Activated effector memory CD4-positive, alpha-beta T cell treated with Interleukin-2 at 50 U/mL for 16 hours (primary cell): ENCODE measurements around the gene SERINC2.
"Not testable (repeated sequence)": the region's sequence is repeated elsewhere in the genome, so short reads cannot be mapped to it uniquely, and the experiment has no call there.

ENCODE experiments used
- DNase-seq: peaks from one replicate; pipeline ENCODE4 v3.0.0-alpha.2; 2020

SERINC2 gene

DNA sequence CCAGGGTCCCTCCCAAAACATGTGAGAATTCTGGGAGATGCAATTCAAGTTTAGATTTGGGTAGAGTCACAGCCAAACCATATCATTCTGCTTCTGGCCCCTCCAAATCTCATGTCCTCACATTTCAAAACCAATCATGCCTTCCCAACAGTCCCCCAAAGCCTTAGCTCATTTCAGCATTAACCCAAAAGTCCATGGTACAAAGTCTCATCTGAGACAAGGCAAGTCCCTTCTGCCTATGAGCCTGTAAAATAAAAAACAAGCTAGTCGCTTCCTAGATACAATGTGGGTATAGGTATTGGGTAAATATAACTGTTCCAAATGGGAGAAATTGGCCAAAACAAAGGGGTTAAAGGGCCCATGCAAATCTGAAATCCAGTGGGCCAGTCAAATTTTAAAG, 59.7 kb downstream of the SERINC2 start:
- not testable (repeated sequence) for DNase-seq

DNA sequence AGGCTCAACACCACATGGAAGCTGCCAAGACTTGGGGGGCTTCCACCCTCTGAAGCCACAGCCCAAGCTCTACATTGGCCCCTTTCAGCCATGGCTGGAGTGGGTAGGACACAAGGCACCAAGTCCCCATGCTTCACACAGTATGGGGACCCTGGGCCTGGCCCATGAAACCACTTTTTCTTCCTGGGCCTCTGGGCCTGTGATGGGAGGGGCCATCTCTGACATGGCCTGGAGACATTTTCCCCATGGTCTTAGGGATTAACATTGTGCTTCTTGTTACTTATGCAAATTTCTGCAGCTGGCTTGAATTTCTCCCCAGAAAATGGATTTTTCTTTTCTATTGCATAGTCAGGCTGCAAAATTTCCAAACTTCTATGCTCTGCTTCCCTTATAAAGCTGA, 60.5 kb downstream of the SERINC2 start:
- DNase-seq = not testable (repeated sequence)

DNA sequence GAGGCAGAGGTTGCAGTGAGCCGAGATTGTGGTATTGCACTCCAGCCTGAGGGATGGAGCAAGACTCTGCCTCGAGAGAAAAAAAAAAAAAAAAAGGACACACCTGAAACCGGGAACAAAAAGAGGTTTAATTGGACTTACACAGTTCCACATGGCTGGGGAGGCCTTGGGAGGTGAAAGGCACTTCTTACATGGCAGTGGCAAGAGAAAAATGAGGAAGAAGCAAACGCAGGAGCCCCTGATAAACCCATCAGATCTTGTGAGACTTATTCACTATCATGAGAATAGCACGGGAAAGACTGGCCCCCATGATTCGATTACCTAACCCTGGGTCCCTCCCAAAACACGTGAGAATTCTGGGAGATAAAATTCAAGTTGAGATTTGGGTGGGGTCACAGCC, 61.6 kb downstream of the SERINC2 start:
- not testable (repeated sequence) for DNase-seq

DNA sequence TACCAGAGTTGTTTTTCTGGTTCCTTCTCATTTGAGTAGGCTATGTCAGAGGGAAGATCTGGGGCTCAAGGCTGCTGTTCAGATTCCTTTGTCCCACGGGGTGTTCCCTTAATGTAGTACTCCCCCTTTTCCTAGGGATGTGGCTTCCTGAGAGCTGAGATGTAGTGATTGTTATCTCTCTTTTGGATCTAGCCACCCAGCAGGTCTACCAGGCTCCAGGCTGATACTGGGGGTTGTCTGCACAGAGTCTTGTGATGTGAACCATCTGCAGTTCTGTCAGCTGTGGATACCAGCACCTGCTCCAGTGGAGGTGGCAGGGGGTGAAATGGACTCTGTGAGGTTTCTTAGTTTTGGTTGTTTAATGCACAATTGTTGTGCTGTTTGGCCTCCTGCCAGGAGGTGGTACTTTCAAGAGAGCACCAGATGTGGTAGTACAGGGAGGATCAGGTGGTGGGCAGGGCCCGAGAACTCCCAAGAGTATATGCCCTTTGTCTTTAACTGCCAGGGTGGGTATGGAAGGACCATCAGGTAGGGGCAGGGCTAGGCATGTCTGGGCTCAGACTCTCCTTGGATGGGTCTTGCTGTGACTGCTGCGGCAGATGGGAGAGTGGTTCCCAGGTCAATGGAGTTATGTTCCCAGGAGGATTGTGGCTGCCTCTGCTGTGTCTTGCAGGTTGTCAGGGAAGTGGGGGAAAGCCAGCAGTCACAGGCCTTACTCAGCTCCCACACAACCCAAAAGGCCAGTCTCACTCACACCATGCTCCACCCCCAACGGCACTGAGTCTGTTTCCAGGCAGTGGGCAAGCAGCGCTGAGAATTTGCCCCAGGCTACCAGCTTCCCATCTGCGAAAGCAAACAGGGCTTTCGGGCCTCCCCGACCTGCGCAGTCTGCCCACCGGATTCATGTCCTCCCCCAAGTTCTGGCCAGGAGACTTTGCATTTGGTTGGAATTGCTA, 64.2 kb downstream of the SERINC2 start:
- no peak for DNase-seq

DNA sequence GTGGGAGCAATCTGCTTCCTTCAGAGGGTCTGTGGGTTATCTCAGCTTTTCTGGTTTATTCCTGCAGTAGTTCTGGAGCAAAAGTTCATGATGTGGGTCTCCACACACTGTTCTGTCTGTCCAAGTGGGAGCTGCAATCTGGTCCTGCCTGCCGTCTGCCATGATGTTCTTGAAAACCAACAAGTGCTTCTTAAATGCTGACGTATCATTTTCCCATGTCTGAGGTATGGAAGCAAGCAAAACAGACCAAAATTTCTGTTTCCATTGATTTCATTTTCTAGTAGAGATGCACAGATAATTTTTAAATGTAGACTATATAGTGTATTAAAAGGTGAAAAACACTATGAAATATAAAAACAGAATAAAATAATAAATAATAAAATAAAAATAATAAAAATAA, 65.2 kb downstream of the SERINC2 start:
- DNase-seq = no peak

DNA sequence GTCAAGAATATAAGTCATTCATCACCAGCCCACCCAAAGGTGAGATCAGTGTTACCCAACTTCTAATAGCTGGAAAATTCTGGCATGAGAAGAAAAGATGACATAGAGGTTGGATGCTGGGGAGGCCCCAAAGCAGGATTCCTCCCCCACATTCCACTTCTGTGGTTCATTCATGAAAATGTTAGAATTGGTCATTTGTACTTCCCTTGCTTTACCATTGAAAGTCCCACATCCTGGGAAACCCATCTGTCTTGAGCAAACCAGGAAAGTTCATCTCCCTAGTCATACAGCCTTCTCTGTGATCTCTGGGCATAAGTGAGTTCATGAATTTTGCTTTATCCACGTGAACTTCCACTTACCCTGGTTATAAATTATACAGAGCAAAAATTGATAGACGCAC, 66.8 kb downstream of the SERINC2 start:
- DNase-seq = no peak

DNA sequence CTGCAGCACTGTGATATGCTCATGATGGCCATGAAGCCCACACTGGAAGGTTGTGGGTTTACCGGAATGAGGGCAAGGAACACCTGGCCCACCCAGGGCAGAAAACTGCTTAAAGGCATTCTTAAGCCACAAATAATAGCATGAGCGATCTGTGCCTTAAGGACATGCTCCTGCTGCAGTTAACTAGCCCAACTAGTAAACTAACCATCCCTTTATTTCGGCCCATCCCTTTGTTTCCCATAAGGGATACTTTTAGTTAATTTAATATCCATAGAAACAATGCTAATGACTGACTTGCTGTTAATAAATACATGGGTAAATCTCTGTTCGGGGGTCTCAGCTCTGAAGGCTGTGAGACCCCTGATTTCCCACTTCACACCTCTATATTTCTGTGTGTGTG, 67.4 kb downstream of the SERINC2 start:
- DNase-seq = not testable (repeated sequence)

DNA sequence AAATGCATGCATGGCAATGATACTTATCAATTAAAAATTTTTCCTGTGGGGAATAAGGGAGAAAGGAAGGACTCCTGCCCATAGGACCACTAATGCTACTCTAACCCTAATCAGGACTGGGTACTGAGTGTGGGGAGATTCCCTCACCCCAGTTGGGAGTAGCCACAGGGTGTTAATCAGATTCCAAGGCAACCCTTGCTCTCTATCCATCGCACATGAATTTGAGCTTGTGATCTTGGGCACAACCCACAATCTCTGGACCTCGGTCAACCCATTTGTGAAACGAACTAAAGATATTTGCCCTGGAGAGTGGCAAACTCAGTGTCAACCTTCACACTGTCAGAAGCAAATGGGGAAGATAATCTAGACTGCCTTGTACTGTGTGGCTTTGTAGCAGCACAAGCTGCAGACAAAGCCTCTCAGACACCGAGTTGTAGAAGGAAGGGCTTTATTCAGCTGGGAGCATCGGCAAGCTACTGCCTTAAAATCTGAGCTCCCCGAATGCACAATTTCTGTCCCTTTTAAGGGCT, 69.5 kb downstream of the SERINC2 start:
- DNase-seq = no peak

DNA sequence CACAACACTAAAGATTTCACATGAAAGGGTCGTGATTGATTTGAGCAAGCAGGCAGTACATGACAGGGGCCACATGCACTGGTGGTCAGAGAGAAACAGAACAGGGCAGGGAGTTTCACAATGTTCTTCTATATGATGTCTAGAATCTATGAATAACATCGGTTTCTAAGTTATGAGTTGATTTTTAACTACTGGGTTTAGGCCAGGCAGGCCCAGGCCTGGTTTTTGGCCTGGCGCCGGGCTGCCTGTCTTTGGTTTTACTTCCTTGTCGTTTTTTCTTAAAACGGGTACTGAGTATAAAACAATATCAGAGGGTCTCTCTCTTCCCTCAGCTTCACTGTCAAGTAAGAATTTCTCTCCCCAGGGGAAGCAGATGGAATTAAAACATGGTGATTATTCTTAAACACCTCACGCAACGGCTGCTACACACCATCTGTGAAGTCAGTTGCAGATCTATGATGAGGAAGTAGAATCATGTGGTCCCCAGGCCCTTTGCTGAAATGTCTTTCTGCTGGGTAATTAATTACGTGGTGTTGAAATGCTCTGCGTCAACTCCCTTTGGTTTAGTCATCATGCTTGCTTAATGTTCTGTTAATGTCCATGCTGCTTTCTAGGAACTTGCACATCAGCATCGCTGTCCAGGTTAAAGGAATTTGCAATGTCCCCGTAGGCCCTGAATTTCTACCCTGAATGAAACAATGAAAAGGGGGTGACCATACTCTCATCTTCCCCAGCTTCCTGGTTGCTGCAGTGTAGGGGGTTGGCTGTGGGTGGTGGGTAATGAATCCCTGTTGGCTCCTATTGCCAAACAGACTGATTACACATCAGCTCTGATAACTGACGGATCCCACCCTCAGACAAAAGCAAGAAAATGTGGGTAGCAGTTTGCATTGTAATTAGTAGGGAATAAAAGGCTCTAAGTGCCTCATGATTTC, 70.3 kb downstream of the SERINC2 start:
- DNase-seq = no peak
